Measurements from ENCODE around the gene ZNF646.

DNA sequence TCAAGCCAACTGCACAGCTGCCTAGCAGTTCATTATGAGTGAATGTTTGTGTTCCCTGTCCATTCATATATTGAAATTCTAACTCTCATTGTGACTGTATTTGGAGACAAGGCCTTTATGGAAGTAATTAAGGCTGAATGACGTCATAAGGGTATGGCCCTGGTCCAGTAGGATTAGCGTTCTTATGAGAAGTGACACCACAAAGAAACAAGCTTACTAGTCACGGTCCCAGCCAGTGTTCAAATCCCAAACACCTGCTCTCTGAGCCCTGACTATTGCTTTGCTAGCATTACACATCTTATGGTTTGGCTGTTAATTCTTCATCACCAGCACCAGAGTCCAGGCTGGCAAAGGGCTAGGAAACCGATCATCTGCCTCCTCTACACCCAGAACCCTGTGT is 2.4 kb upstream of the ZNF646 start:
- TF ChIP-seq, protein P1, sequence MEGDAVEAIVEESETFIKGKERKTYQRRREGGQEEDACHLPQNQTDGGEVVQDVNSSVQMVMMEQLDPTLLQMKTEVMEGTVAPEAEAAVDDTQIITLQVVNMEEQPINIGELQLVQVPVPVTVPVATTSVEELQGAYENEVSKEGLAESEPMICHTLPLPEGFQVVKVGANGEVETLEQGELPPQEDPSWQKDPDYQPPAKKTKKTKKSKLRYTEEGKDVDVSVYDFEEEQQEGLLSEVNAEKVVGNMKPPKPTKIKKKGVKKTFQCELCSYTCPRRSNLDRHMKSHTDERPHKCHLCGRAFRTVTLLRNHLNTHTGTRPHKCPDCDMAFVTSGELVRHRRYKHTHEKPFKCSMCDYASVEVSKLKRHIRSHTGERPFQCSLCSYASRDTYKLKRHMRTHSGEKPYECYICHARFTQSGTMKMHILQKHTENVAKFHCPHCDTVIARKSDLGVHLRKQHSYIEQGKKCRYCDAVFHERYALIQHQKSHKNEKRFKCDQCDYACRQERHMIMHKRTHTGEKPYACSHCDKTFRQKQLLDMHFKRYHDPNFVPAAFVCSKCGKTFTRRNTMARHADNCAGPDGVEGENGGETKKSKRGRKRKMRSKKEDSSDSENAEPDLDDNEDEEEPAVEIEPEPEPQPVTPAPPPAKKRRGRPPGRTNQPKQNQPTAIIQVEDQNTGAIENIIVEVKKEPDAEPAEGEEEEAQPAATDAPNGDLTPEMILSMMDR (IDR thresholded peaks at IDR 0.05): no peak
- TF ChIP-seq POLR2A (IDR thresholded peaks at IDR 0.05): no peak
- no peak for TF ChIP-seq EP300 (IDR thresholded peaks at IDR 0.05)
- TF ChIP-seq POLR2AphosphoS5 (IDR thresholded peaks at IDR 0.05): no peak

Data from gastroesophageal sphincter (tissue), 3 donors.